ENCODE results near the gene TIAM1.
"Not testable (repeated sequence)": the region's sequence is repeated elsewhere in the genome, so short reads cannot be mapped to it uniquely, and the experiment has no call there.

The TIAM1 gene

GRCh38 chr21:31236528-31236927, 107.5 kb downstream of the TIAM1 start:
- DNase-seq = no peak

- DNase-seq = no peak
These were observed 108.2 kb downstream of the TIAM1 start for GRCh38 chr21:31235671-31236450.

DNA sequence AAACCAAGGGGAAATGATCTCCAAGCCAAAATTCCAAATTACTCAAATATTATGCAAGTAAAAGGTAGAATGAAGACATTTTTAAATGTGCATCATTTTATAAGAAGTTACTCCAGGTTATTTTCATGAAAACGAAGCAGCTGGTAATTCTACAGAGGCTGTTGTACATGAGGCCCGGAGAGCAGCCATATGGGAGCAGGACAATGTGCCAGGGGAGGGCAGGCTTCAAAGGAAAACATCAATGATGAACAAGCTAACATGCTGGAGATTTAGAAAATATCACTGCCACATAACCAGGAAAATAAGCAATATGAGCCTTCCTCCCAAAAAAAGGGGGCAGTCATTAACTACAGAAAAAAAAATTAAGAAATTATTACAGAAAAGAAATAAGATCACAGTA, 109.1 kb downstream of the TIAM1 start:
- DNase-seq = no peak

DNA sequence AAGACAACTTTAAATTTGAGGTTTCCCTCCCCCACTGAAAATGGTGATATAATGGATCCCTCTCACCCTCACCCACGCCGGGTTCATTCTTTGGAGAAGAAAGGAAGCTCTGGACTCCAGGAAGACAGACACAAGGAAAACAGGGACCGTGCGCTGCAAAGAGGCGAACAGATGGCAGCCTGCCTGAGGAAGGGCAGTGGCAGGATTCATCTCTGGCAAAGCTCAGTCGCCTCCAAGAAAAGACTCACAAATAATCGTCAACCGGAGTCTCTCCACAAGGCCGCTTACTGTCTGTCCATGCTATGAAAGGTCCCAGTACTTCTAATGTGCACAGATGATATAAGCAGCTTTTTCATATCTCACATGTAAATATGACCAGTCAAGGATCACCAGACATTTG, 110.3 kb downstream of the TIAM1 start:
- no peak for DNase-seq

- no peak for DNase-seq
These were observed 111.7 kb downstream of the TIAM1 start for GRCh38 chr21:31232344-31232743.

DNA sequence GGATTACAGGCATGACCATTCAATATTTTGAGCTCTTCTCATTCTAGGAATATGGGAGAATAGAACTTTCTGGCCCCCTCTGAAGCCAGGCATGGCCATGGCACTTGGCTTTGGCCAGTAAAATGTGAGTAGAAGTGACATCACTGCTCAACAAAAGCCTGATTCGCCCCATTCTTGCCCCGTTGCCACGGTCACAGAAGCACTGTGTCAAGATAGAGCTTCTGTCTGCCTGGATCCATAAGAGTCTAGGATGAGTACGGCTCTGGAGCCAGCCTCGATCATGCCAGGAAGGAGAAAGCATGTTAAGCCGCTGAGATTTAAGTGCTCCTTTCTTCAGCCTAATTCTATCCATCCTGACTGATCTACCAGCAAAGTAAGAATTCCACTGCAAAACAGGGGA, 113.1 kb downstream of the TIAM1 start:
- DNase-seq = no peak

- DNase-seq = not testable (repeated sequence)
These were observed 115.3 kb downstream of the TIAM1 start for GRCh38 chr21:31228723-31229122.

- DNase-seq = no peak
These were observed 118.3 kb downstream of the TIAM1 start for GRCh38 chr21:31225713-31226112.

GRCh38 chr21:31222142-31222541, 121.9 kb downstream of the TIAM1 start:
- no peak for DNase-seq

DNA sequence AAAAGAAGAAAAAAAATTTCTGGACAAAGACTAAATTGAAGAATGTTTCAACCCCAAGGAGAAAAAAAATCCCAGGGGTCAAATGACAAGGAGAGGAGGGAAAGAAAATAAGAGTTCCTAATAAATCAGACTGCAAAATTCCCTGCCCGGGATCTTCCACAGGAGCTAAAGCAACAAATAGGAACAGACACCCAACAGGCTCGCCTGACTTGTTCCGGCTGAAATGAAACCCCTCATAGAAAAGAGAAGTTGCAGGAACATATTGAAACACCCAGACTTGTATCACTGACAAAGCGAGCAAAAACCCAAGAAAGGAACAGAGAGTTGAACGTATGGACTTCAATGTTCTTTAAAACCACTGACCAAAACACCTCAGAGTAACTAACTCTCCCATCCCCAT, 123.0 kb downstream of the TIAM1 start:
- DNase-seq = no peak

DNA sequence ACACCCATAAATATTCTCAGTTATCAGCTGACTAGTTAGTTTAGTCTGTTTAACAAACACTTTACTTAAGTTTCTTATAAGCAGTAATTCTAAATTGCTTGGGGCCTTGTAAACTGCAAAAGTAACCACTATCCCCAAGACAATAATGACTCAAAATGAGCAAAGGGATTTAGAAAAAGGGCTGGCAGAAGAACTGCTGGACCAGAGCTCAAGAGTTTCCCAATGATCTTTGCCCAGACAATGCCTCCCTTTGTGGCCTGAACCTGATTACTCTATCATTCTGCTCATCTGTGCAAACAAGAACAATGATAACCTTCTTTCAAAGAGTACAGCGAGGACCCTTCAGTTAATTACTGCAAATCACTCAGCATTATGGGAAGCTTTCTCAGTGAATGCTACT, 123.5 kb downstream of the TIAM1 start:
- DNase-seq = no peak

- no peak for DNase-seq
These were observed 125.0 kb downstream of the TIAM1 start for GRCh38 chr21:31218830-31219608.

DNA sequence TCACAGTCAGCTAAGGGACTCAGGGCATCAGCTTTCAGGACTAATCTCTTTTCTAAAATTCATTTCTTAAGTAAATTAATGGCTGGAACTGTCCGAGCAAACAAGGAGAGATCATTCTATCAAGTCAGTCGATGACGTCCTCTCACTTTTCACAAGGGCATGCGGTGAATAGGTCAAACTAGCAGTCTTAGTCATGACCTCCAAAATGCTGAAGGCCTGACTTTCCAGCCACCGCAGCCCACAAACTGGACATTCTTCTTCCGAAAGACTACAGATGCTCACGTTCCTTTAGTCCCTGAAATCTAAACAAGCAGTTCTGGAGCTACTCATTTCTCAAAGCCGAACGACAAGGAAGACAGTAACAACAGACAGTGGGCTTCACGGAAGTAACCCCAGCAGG, 127.9 kb downstream of the TIAM1 start:
- DNase-seq = no peak

DNA sequence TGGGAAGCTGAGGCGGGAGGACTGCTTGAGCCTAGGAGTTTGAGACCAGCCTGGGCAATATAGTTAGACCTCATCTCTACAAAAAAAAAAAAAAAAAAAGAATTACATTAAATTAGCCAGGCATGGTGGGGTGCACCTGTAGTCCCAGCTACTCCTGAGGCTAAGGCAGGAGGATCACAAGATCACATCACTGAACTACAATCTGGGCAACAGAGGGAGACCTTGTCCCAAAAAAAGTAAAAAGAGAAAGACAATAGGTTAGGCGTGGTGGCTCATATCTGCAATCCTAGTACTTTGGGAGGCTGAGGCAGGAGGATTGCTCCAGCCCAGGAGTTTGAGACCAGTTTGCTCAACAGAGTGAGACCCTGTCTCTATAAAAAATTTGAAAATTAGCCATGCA, 130.3 kb downstream of the TIAM1 start:
- no peak for DNase-seq

- DNase-seq = no peak
These were observed 132.2 kb downstream of the TIAM1 start for GRCh38 chr21:31211836-31212235.

- DNase-seq = no peak
These were observed 138.6 kb downstream of the TIAM1 start for GRCh38 chr21:31205412-31205811.

DNA sequence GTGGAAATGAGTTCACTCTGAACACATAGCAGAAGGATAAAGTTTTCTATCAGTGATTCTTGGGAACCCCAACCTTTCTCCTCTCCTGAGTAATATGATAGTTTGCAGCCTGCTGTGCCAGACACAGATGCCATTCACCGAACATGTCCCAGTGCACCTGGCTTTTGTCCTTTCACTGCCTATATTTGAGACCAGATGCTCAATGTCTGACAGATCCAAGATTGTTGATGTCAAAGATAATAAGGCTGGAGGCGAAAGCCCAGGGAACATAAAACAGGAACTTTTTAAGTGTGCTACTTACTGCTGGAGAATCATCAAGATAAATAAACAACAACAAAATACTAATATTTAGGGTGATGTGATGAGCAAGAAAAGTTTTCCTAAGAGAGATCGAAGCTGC, 139.3 kb downstream of the TIAM1 start:
- DNase-seq = no peak

GRCh38 chr21:31203431-31204054, 140.5 kb downstream of the TIAM1 start:
- no peak for DNase-seq

- no peak for DNase-seq
These were observed 142.5 kb downstream of the TIAM1 start for GRCh38 chr21:31201548-31201947.

- no peak for DNase-seq
These were observed 142.9 kb downstream of the TIAM1 start for GRCh38 chr21:31201144-31201543.

DNA sequence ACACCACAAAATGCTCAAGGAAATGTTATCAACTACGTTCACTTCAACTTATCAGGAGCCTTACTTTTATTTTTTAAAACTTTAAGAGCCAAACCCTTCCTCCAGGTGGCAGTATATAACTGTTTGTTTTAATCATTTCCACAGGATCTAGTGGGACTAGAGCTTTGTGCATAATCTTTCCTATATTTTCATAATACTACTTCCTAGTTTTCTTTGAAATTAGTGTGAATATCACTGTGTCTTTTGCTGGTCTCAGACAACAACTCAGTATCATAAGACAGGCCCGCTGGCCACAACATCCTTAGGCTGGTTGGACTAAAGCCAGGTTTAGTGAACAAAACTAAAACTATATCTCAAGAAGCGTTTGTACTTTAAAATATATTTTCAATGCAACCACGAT, 145.5 kb downstream of the TIAM1 start:
- DNase-seq = peak; percentile 52

DNA sequence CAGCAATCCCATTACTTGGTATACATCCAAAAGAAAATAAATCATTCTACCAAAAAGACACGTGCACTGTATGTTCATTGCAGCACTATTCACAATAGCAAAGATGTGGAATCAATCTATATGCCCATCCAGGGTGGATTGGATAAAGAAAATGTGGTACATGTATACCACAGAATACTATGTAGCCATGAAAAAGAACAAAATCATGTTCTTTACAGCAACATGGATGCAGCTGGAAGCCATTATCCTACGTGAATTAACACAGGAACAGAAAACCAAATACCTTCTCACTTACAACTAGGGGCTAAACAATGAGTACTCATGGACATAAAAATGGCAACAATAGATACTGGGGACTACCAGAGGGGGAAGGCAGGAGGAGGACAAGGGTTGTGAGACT, 147.3 kb downstream of the TIAM1 start:
- no peak for DNase-seq

GRCh38 chr21:31195334-31196015, 148.6 kb downstream of the TIAM1 start:
- no peak for DNase-seq

Measured in DMS79 treated with DMSO at 0.1 percent for 48 hours (cell line).